HG03097 (cell line): ENCODE measurements around the gene MUSK.
"Not testable (repeated sequence)": the region's sequence is repeated elsewhere in the genome, so short reads cannot be mapped to it uniquely, and the experiment has no call there.

Experiments used
- ATAC-seq: cut with Tn5 transposase; IDR thresholded peaks from one replicate; pipeline ENCODE4 v1.9.1; 2021; ENCODE audit not compliant: unreplicated experiment, low FRiP score

The MUSK gene

DNA sequence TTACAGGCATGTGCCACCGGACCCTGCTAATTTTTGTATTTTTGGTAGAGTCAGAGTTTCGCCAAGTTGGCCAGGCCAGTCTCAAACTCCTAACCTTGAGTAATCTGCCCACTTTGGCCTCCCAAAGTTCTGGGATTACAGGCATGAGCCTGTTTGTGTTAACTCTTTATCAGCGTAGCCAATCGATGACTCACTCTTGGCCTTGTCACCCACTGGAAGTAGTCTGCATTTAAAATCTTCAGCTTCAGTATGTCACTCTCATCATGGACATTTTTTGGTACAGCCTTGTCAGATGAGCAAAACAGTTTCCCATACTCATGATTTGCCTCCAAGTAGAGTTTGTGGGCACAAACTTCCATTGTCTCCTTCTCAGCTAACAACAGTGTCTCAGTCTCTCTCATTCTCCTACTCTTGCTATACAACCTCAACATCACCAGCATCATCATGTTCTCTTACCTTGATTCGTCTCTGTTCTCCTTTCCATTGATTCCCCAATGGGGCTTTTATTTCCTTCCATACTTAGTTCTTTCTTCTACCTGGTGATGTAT lies 22.5 kb downstream of the MUSK start:
- ATAC-seq = no peak

DNA sequence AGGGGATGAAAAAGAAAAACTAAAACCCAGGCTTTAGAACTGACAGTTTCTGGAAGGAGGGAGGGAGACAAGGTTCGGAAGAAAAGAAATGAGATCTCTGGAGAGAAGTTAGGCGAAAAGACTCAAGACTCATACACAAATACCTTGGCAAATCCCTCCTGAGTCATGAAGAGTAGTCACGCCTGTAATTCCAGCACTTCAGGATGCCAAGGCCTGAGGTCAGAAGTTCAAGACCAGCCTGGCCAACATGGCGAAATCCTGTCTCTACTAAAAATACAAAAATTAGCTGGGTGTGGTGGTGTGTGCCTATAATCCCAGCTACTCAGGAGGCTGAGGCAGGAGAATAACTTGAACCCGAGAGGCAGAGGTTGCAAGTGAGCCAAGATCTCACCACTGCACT lies 27.3 kb downstream of the MUSK start:
- ATAC-seq = not testable (repeated sequence)

DNA sequence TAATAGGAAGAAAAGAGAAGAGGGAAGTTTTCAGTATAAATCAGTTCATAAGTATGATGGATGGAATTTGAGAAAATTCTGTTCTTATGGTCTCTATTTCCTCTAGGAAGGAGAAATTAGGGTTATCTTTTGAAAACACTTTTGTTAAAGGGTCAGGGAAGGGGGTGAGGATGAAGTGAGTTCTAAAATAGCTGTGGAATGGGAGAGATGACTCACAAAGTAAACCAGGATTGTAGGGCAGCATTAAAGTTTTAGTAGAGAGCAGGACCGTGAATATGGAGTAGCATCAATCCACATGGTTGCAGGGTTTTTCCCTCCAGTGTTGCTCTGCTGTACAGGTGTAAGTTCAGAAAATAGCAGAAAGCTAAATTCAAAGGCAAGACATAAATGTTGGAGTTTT lies 32.4 kb downstream of the MUSK start:
- no peak for ATAC-seq

- ATAC-seq = no peak
These were observed 35.1 kb downstream of the MUSK start for GRCh38 chr9:110703669-110704068.

- no peak for ATAC-seq
These were observed 38.8 kb downstream of the MUSK start for GRCh38 chr9:110707419-110707818.

DNA sequence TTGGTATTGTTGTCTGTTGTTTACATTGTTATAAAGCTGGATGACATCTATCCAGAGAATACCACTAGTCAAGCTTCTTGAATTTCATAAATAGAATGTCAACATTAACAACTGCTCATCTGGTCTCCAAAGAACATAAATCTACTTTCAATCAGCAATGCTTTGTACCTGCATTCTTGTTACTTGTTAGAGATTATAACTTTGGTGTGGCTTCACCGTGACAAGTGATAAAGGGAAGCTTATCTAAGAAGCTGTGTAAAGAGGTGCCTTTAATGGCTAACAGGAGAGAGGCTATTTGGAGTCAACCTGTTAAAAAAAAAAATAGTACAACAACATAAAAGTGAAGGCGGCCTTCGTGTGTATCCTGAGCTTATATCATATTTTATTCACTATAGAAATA lies 41.8 kb downstream of the MUSK start:
- ATAC-seq = no peak

GRCh38 chr9:110712955-110713354 lies 44.4 kb downstream of the MUSK start:
- no peak for ATAC-seq

GRCh38 chr9:110714314-110714713 lies 45.7 kb downstream of the MUSK start:
- no peak for ATAC-seq

- no peak for ATAC-seq
These were observed 59.5 kb downstream of the MUSK start for GRCh38 chr9:110728058-110728457.

DNA sequence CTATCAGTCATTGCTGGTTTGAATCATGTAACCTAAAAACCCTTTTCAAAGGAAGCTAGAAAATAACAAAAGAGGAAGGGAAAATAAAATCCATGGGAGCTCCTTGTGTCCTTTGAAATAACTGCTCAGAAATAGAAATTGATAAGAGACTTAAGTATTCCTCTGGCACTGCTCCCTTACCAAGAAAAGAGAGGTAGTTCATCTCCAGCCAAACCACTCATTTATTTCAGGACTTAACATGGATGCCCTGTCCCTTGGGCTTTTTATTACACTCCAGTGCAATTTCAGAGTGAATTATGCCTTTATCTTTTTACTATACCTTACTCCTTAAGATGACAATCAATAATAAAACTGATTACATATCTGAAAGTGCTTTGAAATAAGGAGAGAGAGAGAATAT lies 61.0 kb downstream of the MUSK start:
- ATAC-seq = no peak

DNA sequence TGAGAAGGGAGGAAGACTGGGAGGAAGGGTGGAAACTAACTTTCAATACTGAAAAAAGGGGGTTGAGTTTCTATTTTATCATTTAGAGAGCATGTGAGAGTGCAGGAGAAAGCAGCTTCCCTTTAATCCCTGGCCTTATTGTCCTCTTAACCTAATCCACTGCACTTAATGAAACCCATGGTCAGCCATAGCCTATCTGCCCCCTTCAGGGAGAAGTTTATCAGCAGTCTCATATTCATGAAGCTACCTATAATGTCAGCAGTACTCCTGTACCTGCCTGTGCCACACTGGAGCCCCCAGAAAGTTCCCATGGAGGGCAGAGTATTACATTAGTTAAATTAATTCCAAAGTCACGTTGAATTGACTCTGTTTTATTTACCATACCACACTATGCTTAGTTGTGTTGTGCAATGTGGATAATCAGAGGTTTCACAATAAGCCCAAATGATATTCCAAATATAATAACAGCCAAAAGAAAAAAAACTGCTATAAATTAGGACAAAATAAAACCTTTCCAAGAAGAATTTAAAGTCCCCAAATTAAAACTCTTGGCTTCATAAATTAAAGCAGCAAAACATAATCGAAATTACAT lies 62.9 kb downstream of the MUSK start:
- ATAC-seq = no peak

- ATAC-seq = no peak
These were observed 70.4 kb downstream of the MUSK start for GRCh38 chr9:110738982-110739381.

- no peak for ATAC-seq
These were observed 74.3 kb downstream of the MUSK start for GRCh38 chr9:110742741-110743371.

GRCh38 chr9:110744715-110745384 lies 76.3 kb downstream of the MUSK start:
- no peak for ATAC-seq

DNA sequence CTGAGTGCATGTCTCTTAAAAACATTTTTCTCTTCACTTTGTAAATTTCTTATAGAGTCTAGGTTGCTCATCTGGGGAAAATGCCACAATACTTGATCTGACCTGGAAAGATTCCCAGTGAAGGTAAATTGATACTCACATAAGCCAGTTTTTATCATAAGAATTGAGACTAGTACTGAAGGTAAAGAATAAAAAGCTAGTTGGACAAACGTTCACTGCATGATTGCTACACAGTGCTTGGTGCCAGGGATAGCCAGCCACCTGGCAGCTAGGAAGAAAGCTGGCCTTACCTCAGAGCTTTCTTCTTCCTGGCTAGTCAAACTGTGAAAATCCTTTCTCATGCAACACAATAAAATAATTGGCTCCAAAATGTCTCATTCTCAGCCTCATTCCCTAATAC lies 77.1 kb downstream of the MUSK start:
- ATAC-seq = no peak

- ATAC-seq = no peak
These were observed 77.8 kb downstream of the MUSK start for GRCh38 chr9:110746211-110746930.

- ATAC-seq = no peak
These were observed 79.8 kb downstream of the MUSK start for GRCh38 chr9:110748251-110748893.

DNA sequence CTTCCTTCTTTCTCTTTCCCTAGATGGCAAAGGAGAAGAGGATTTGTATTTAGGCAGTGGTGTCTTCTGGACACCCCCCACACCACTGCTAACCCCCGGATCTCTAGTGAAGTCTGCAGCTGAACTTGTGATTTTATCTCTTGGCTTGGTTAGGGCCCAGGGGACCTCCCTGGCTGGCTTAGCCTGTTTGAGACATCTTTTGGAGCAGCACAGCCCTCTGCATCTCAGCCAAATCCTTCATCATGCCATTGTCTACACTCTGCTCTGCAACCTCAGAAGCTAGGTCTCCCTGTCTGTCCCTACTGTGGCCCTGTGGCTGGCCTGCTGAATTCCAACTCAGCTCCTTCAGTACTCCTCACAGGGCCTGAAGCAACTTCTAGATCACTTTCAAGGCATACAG lies 81.7 kb downstream of the MUSK start:
- ATAC-seq = no peak

- no peak for ATAC-seq
These were observed 83.4 kb downstream of the MUSK start for GRCh38 chr9:110751971-110752370.

- no peak for ATAC-seq
These were observed 84.2 kb downstream of the MUSK start for GRCh38 chr9:110752766-110753165.

GRCh38 chr9:110753731-110754231 lies 85.2 kb downstream of the MUSK start:
- ATAC-seq = no peak
